GM21526 (cell line): ENCODE data around the gene SSTR5.

ENCODE experiments used
- ATAC-seq: cut with Tn5 transposase; IDR thresholded peaks from one replicate; pipeline ENCODE4 v1.9.1; 2021; ENCODE audit warnings: moderate library complexity; ENCODE audit not compliant: unreplicated experiment, low FRiP score

Gene SSTR5

DNA sequence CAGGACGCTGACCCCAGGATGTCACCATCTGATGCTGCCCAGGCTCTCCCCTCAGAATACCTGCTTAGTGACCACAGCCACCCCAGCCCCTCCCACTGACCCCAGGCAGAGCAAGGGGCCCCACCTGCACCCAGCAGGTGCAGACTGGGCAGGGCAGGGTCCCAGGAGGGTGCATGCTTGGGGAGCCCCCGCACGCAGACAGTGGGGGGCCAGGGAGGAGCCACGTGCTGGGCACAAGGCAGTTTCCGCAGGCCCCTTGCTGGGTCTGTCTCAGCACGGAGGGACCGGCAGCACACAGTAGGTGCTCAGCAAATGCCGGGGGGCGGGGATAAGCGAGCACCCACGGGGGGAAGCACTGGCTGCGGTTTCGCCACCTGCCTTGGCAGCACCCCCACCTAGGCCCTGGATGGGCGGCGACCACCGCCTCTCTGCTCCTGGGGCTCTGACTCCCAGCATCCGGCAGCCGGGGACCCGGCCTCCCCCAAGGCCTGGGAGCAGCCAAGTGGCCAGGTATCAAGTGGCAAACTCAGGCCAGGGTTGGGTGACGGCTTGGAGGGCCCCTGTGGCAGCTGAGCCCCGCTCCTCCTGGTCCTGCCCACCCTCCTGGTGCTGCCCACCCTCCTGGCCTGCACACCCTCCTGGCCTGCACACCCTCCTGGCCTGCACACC lies 18.7 kb upstream of the SSTR5 start:
- no peak for ATAC-seq

DNA sequence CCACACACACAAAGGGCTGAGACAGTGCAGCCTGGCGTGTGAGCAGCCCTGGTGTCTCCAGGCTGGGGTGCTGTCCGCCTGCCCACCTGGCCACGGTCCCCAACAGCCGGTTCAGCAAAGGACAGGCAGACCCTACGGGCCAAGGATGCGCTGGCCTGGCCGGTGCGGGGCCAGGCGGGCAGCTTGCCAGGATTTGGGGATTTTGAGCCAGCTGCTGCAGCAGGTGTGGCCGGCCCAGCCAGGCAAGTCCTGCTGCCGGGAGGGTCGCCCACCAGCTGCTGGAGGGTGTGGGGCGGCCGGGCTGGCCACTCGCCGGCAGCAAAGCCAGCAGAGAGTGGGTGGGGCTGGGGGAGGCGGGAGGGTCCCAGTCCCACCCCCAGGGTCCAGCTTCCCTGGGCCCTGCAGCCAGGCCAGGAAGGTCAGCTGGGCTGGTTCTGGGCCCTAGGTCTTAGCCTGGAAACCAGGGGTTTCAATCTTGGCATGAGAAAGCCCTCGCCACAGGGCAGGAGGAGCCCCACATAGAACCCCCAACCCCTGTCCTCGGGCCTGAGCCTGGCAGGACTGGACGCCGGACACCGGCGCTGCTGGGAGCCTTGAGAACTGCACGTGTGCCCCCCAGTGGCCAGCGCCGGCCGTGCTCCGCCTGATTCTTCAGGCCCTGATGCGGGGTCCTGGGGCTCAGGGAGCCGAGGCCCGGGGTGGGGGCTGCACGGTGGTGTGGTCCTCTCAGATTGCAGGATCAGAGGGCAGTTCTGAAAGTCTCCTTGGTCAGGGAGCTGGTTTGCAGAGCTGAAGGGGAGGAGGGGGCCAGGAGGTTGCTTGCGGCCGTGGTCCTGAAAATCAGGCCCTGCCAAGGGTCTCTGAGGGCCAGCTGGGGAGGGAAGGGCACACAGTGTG lies 17.6 kb upstream of the SSTR5 start:
- no peak for ATAC-seq

- no peak for ATAC-seq
Measured at GRCh38 chr16:1055557-1055924, 17.0 kb upstream of the SSTR5 start.

DNA sequence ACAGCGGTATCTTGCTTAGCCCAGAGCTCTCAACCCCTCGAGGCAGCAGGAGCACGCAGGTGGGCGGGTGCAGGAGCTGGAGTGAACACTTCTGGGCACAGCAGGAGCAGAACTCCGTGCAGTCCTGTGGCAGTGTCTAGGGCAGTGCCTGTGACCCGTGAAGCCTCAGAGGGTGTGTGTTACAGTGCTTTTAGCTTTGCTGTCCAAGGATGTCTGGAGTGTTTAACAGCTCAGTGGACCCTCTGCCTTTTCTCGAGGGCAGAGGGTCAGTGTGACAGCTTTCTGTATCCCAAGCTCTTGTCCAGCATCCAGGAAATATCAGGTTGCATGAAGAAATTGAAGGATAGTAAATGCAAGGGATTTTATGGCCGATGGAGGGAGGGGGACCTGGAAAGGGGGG lies 16.4 kb upstream of the SSTR5 start:
- ATAC-seq = no peak

DNA sequence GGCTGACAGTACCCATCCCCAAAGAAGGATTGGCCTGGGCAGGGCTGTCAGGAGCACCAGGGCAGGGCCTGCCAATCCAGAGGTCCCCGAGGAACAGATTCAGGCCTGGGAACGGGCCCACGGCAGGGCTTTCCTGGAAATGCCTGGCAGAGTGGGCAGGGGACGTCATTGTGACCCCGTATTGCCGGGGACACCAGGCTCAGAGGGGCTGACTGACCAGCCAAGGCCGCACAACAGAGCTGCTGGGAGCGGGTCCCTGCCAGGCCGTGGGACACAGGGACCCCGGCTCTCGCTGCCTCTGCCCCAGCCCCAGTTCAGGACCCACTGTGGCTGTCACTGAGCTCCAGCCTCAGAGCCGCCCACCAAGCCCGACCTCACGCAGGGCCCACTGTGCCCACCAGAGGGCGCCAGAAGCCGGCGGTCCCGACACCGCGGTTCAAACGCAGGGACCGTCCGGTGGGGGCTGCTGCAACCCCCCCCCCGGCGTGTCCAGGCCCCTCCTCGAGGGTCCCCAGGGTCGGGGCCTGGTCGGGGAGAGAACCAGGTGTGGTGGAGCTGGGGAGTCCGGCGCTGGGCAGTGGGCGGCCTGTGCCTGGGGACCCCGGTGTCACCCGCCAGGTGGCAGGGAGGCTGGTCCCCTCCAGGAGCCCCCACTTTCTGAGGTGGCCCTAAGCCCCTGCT lies 15.2 kb upstream of the SSTR5 start:
- no peak for ATAC-seq

DNA sequence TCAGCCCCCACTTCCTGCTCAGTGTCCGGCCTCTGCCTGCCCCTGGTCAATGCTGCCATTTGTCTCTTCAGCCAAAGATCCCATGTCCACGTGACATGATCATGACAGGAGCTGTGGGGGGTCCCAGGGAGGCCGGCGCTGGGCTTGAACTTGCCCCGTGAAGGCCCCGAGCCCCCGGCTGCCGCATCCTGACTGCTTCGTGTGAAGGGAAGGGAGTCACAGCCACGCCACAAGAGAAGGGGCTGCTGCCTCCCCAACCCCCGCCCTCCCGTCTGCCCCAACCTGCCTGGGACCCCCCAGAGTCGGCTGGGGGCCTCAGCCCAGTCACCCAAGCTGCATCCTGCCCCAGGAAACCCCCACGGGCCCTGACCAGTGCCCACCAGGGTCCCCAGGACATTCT lies 14.3 kb upstream of the SSTR5 start:
- no peak for ATAC-seq

DNA sequence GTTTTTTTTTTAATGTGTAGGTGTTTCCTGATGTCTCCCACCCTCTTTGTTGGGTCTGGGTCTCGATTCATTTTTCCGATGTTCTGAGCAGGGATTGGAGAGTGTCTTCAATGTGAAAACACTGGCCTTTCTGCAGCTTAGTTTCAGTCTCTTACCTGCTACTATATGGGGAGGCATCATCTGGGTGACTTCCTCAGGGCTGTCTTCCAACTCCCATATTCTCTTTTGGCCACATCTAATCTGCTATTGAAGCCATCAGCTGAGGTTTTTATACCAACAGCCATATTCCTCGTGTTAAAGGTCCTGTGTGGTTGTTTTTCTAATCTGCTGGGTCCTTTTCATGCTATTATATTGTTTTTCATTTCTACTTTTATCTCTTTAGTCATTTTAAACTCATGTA lies 13.2 kb upstream of the SSTR5 start:
- ATAC-seq = no peak

- no peak for ATAC-seq
Measured at GRCh38 chr16:1060416-1061340, 11.9 kb upstream of the SSTR5 start.

GRCh38 chr16:1061769-1062505 lies 10.6 kb upstream of the SSTR5 start:
- no peak for ATAC-seq

DNA sequence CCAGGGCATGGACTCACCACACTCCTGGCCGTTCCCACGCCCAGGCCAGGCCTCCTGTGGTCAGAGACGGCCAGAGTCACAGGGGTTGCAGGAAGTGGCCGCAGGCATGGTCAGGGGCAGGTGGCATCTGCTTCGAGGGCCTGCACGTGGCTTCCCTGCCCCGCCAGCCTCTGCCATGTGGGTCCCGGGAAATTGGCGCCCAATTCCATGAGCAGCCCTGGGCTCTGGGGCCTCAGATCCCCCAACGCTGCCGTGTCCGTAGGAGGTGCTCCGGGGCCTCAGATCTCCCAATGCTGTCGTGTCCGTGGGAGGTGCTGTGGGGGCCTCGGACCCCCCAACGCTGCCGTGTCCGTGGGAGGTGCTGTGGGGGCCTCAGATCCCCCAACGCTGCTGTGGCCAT lies 9.7 kb upstream of the SSTR5 start:
- no peak for ATAC-seq

- no peak for ATAC-seq
Measured at GRCh38 chr16:1063728-1064127, 8.8 kb upstream of the SSTR5 start.

DNA sequence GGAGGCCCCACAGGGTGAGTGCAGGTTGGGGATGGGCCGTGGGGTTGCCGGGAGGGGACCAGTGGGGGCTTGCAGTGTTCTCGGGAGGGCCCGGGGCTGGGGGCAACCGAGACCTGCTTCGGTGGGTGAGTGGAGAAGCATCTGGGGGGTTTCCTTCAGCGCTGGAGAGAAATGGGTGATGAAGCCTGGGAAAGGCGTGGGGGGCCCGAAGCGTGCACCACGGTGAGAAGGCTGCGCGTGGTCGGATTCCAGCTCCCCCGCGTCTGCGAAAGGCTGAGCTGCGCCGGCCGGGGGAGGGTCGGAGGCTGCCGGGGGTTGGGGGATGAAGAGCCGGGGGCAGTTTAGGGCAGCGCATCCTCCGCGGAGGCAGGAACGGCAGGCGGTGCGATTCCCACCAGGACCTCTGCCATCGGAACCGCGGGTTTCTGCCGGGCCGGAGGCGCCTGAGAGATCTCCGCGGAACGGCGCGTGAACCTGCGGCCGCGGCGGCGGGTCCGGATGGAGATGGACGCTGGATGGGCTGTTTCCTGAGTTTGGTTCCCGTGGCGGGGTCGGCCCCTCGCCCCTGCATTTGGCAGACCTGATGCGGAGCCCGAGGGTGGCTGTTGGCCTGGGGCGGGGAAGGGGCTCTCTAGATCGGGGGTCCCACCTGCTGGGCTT lies 6.9 kb upstream of the SSTR5 start:
- ATAC-seq = no peak

DNA sequence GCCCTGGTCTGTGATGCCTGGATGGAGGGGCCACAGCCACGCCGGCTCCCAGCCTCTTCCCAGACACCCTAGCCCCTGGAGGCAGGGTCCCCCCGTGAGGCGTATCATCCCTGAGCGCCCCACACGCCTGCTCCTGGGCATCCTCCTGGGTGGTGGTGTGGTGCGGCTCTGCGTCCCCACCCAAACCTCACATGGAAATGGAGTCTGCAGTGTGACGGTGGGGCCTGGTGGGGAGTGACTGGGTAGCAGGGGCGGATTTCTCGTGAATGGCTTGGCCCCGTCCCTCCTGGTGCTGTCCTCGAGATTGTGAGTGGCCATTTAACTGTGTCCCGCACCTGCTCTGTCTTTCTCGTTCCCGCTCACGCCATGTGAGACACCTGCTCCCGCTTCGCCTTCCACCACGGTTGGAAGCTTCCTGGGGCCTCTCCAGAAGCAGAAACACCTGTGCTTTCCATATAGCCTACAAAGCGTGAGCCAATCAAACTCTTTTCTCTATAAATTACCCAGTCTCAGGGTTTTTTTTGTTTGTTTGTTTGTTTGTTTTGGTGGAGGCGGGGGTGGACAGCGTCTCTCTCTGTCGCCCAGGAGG lies 5.9 kb upstream of the SSTR5 start:
- no peak for ATAC-seq

GRCh38 chr16:1067629-1068028 lies 4.9 kb upstream of the SSTR5 start:
- ATAC-seq = no peak

GRCh38 chr16:1068451-1068850 lies 4.1 kb upstream of the SSTR5 start:
- ATAC-seq = no peak

DNA sequence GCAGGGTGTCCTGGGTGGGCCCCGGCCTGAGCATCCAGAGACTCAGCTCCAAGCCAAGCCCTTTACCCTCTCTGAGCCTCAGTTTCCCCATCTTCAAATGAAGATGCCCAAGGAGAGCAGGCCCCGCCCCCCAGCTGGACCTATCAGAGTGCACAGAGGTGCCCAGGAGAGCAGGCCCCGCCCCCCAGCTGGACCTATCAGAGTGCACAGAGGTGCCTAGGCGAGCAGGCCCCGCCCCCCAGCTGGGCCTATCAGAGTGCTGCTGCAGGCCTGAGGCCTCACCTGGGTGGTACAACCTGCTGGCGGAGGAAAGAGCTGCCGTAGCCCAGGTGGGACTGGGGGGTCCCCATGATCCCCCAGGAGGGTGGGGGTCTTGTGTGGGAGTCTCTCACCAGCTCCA lies 3.4 kb upstream of the SSTR5 start:
- no peak for ATAC-seq

DNA sequence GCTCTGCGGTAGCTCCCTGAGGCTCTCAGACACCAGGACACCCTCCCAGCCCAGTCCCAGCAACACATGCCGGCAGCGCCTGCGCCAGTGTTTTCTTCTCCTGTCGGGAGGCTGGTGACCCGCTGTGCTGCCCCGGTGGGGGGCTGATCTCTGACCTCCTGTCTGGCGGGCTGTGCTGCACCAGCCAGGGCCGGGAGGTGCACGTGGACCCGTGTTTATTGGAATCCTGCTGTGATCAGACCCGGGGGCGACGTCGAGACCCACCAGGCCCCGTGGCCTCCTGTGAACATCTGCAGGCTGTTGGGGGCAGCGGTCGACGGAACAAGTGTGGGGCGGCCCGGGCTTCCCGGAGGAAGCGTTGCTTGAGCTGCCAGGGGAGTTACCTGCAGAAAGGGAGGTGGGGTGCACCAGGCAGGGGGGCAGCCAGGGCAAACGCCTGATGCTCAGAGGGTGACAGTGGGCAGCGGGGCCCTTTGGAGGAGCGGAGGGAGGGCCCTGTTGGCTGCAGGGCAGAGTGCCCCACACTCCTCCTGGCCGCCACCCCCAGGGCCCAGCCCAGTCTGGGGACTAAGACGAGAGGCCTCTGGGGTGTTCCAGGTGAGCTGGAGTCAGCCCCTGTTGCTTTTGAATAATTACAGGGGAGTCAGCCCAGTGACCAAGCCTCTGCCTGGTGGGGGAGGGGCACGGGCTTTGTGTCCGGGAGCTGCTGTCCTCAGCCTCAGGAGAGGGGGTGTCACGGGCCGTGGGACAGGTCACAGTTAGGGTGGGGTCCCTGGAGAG lies 2.3 kb upstream of the SSTR5 start:
- ATAC-seq = no peak

GRCh38 chr16:1070864-1071408 lies 1.6 kb upstream of the SSTR5 start:
- ATAC-seq = no peak
